SK-N-MC (cell line): ENCODE data around the gene TMEM164.

ENCODE experiments used
- EZH2 ChIP-seq: fragments of 200-600 bp; sonication (generic); IDR thresholded peaks from one replicate; pipeline ENCODE4 v1.6.1; 2017; ENCODE audit warnings: antibody characterized with exemption
- POLR2AphosphoS5 ChIP-seq: IDR thresholded peaks from 2 replicates; pipeline ENCODE4 v1.6.1; 2012; ENCODE audit warnings: mild to moderate bottlenecking, low read depth, low read length, borderline replicate concordance

GRCh38 chrX:110212299-110212698, 209.4 kb downstream of the TMEM164 start:
- TF ChIP-seq POLR2AphosphoS5 (no peak), EZH2 (no peak)
